ENCODE results near the gene AMBRA1.
A peak's percentile ranks its signal among the peaks of the same experiment; 100 is the strongest.

AMBRA1 gene

DNA sequence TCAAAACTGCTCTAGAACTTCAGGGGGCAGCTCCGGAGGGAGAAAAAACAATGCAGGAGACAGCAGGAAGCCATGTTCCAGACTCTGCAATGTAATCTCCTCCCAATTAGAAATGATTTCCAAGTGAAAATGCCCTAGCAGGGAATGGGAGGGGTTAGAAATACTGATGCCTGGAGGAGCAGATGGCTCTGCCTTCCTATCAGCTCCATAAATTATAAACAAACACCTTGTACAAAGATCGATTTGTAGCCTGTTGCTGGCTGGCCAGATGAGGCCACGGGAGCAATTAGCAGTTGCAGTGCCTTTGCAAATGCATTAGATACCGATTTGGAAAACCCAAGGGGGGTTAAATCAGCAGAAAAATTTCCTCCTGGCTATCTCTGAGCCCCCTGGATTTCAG, 155.6 kb downstream of the AMBRA1 start:
- DNase-seq (ENCODE audit: low read depth in 1 of 2, low spot score in 1 of 2), result no peak
- no peak for TF ChIP-seq JUND (IDR thresholded peaks at IDR 0.05; ENCODE audit: low read depth)
- in situ Hi-C loops (cut with HindIII; ENCODE audit: low pct_unique_long_range_greater_than_20kb, low sequenced_read_pairs), result no loop called here

DNA sequence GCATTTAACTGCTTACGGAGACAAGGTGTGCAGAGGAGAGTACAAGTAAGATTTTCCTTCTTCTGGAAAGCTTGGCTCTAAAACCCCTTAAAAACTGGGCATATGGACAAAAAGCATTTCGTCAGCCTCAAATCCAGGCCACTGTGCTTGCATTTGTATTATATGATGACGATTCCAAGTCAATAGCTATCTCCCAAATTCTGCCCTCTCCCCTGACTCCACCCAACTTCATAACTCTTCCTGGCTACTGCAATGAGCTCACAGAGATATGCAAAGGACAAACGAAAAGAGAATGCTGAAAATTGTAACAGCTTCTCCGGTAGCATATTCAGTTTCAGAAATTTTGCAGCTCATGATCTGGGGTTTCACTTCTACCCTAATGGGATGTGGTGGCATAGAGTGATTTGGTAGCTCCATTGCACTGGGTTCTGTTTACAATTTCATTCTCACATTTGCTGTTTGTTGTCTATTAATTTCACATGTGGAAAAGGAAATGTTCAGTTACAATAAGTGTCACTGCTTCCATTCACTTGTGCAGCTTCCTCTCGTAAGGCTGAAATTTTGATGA, 156.6 kb downstream of the AMBRA1 start:
- DNase-seq (ENCODE audit: low read depth in 1 of 2, low spot score in 1 of 2), result no peak
- TF ChIP-seq JUND (IDR thresholded peaks at IDR 0.05; ENCODE audit: low read depth), result no peak
- in situ Hi-C loops (cut with HindIII; ENCODE audit: low pct_unique_long_range_greater_than_20kb, low sequenced_read_pairs), result no loop called here

DNA sequence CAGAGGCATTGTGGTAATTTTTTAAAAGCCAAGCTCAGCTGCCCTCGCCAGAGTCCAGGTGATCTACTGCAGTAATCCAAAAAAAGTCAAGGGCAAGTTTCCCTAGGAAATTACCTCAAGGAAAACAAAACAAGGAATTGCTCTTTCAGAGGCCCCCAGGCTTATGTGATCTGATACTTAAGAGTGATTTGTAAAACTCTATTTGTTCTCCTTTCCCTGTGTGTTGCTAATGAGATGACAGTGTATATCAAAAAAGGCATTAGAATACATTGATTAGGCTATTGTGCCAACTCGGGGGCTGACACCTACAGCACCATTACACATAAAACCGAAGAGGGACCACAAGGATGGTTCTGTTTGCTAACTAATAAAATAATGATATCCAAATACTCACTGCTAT, 157.7 kb downstream of the AMBRA1 start:
- in situ Hi-C loops (cut with HindIII; ENCODE audit: low pct_unique_long_range_greater_than_20kb, low sequenced_read_pairs), result no loop called here
- no peak for TF ChIP-seq JUND (IDR thresholded peaks at IDR 0.05; ENCODE audit: low read depth)
- DNase-seq (ENCODE audit: low read depth in 1 of 2, low spot score in 1 of 2), result no peak

DNA sequence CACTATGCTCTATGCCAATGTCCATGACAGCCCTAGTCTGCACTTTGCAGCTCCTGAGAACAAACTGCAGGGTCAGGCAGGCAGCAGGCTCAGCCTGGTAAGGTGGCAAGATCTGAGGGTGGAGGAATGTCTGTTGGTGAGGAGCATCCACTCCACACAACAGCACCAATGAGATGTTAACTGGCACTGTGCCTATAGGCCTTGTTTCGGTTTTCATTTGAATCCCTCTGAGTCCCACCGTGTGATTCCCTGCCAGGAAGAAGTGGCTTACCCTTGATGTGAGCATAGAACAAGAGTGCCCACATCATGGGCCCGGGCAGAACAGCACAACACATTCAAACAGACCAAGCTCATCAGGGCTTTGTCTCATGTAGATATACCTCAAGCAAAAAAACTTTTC, 158.1 kb downstream of the AMBRA1 start:
- no peak for TF ChIP-seq JUND (IDR thresholded peaks at IDR 0.05; ENCODE audit: low read depth)
- DNase-seq (ENCODE audit: low read depth in 1 of 2, low spot score in 1 of 2), result no peak
- in situ Hi-C loops (cut with HindIII; ENCODE audit: low pct_unique_long_range_greater_than_20kb, low sequenced_read_pairs), result no loop called here

DNA sequence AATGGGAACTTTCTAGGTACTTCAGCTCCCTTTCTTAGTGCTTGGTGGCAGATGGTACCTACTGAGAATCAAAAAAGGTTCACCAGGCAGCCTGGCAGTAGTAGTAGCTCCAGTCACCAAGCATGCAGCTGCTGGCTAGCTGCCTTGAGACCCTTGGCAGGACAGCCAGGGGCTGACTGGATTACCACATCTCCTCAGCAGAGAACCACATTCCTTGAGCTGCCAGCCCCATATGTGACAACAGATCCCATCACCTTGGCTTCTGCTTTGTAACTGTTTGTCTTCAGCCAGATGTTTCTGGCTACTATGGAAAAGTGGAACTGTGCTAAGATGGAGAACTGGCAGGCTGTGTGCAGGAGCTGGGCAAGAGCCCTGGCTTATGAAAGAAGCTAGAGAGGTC, 162.6 kb downstream of the AMBRA1 start:
- DNase-seq (ENCODE audit: low read depth in 1 of 2, low spot score in 1 of 2), result no peak
- no peak for TF ChIP-seq JUND (IDR thresholded peaks at IDR 0.05; ENCODE audit: low read depth)
- in situ Hi-C loops (cut with HindIII; ENCODE audit: low pct_unique_long_range_greater_than_20kb, low sequenced_read_pairs), result no loop called here

DNA sequence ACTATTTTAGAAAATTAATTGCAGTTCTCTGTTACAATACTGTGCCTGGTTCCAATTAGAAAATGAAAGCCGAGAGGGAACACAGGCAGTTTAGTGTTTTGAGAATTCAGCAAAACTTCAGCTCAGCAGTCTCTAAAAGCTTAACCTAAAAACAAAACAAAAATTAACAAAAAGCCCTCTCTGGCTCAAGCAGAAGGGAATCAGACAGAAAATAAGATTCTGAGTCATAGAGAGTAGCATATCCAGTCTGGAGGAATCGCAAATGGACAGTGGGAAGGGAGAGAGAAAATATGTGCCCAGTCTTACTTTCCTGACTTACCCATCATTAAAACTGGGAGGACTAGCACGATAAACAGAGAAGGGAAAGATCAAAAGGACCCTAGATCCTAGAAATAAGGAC, 164.1 kb downstream of the AMBRA1 start:
- DNase-seq (ENCODE audit: low read depth in 1 of 2, low spot score in 1 of 2), result no peak
- TF ChIP-seq JUND (IDR thresholded peaks at IDR 0.05; ENCODE audit: low read depth), result no peak
- in situ Hi-C loops (cut with HindIII; ENCODE audit: low pct_unique_long_range_greater_than_20kb, low sequenced_read_pairs), result no loop called here

DNA sequence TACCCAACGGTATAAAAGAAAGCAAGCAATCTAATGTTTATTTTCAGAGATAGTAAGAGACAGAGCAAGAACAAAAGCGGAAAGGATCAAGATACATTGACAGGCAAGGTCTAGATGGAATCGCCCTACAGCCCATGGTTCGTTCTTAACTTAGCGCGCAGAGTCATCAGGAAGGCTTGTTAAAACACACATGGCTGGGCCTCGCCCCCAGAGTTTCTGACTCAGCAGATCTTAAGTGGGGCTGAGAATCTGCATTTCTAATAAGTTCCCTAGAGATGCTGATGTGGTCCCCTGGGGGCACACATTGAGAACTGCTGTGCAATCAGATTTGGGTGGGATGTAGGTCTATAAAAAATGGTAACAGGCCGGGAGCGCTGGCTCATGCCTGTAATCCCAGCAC, 166.5 kb downstream of the AMBRA1 start:
- in situ Hi-C loops (cut with HindIII; ENCODE audit: low pct_unique_long_range_greater_than_20kb, low sequenced_read_pairs), result no loop called here
- no peak for TF ChIP-seq JUND (IDR thresholded peaks at IDR 0.05; ENCODE audit: low read depth)
- DNase-seq (ENCODE audit: low read depth in 1 of 2, low spot score in 1 of 2), result no peak

DNA sequence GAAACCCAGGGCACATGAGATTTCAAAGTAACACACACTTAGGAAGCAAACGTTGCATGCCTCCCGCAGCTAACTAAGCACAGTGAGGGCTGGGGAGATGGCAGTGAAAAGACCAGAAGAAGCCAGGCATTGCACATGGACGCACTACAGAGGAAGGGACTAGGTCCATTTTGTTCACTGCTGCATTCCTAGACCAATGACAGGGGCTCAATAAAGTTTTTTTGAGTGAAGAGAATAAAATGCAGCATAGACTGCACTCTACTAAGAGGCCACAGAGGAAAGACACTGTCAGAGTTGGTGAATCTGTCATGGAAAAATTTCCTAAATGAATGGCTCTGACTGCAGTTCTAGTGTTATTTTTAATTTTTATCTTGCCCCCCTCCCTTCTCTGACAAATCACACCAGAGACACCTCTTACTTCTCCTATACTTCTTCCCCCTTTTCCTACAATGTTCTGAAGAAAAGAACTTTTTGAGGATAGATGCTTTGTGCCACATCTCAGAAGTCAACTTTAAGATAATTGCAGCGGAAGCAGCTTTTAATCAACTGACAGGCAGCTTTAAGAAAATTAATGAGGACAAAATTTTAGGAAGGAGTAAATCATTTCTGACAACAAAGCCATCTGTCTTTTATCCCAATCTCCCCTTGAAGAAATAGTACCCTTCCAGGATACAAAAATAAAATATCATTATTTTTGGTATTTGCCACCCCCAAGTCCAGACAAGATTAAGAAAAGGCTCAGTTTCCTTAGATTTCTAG, 167.4 kb downstream of the AMBRA1 start:
- no peak for DNase-seq (ENCODE audit: low read depth in 1 of 2, low spot score in 1 of 2)
- in situ Hi-C loops (cut with HindIII; ENCODE audit: low pct_unique_long_range_greater_than_20kb, low sequenced_read_pairs), result no loop called here
- no peak for TF ChIP-seq JUND (IDR thresholded peaks at IDR 0.05; ENCODE audit: low read depth)

DNA sequence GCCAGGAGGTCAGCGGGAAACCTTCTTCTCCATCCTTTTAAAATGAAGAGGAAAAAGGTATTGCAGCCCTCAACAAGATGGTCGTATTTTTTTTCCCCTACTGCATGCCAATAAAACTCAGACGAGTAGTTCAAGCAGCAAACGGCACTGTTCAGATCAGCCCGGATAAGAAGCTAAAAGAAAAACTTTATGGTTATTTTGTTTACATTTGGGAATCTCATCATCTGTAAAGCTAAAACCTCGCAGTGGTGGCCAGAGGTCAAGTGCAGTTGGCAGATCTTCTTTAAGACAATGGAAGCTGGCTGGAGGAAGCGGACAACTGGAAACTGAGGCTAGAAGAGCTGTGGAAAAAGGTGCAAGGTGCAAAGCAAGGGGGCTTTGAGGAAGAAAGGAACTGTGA, 171.2 kb downstream of the AMBRA1 start:
- TF ChIP-seq JUND (IDR thresholded peaks at IDR 0.05; ENCODE audit: low read depth), result no peak
- in situ Hi-C loops (cut with HindIII; ENCODE audit: low pct_unique_long_range_greater_than_20kb, low sequenced_read_pairs), result no loop called here
- DNase-seq (ENCODE audit: low read depth in 1 of 2, low spot score in 1 of 2), result peak in 1 of 2 experiments; percentile 20

DNA sequence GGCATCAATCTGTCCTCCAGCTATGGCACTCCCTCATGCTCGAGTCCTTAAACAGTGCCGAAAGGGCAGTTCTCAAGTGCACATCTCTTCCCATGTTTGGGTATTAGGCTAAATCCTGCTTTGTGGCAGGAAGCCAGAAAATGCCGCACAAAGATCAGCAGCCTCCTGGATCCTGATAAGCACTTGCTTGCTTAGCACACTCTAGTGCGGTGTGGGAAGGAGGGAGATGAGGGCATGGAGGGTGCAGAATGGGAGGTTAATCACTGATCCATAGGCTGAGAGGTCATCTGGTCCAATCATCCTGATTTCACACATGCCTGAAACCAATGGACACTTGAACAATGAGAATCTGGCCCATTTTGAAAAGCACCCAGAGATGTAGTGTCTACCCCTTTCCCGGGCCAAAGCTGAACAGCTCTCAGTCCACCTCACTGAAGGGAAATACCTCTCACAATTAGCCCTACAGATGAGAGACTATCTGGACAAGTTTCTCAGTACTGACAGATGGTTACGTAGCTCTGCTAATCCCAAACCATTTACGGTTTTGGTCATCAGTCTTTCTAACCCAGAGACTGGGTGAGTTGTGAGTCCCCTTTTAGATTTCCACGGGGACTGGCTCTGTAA, 172.5 kb downstream of the AMBRA1 start:
- TF ChIP-seq JUND (IDR thresholded peaks at IDR 0.05; ENCODE audit: low read depth), result no peak
- in situ Hi-C loops (cut with HindIII; ENCODE audit: low pct_unique_long_range_greater_than_20kb, low sequenced_read_pairs), result no loop called here
- DNase-seq (ENCODE audit: low read depth in 1 of 2, low spot score in 1 of 2), result no peak

DNA sequence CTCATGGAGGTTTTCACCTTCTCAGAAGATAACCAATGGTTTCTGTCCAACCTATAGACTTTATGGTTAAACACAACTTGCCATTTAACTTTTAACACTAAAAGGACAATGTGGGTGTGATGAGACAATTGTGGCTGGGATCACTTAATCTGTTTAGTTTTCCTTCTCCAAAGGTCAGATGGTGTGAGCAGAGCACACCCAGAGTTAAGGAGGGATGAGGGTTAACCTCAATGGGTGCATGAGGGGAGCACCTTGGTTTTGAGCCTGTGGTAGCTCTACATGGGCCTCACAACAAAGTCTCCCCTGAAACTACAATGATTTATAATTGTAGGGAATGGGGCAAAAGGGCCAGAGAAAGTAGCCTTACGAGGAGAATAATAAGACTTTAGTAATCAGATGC, 173.3 kb downstream of the AMBRA1 start:
- in situ Hi-C loops (cut with HindIII; ENCODE audit: low pct_unique_long_range_greater_than_20kb, low sequenced_read_pairs), result no loop called here
- no peak for DNase-seq (ENCODE audit: low read depth in 1 of 2, low spot score in 1 of 2)
- TF ChIP-seq JUND (IDR thresholded peaks at IDR 0.05; ENCODE audit: low read depth), result no peak

DNA sequence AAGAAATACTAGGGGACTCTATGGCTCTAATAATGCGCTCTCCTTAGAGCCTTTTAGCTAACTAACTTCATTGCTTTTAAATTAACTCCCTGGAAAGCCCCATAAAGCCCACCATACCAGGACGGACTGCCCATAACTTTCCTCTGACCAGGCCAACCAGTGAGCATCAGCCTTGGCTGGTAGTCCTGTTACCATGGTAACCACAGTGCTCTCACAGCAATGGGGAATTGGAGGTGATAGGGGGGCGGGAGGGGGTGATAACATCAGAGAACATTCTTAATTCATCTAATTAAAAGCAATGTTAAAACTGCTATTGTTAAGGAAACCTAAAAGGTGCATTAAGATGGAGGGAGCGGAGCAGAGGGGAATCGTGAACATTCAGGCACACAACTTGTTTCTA, 175.1 kb downstream of the AMBRA1 start:
- in situ Hi-C loops (cut with HindIII; ENCODE audit: low pct_unique_long_range_greater_than_20kb, low sequenced_read_pairs), result no loop called here
- no peak for TF ChIP-seq JUND (IDR thresholded peaks at IDR 0.05; ENCODE audit: low read depth)
- DNase-seq (ENCODE audit: low read depth in 1 of 2, low spot score in 1 of 2), result no peak

DNA sequence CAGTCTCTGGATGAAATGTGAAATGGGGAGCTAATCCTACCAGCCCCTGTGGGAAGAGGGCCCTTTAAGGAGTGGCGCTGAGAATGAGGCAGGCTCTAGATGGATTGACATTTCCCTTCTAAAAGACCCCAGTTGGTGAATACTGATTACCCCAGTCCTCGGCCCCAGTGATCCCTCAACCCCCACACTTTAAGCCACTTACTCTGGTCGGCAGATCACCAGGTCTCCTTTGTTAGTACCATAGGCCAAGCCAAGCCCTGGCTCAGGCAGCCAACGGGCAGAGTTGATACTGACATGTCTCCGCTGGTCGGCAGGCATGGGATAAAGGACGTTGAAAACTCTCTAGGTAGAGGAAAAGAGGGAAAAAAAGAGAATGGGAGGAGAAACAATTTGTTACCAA, 176.1 kb downstream of the AMBRA1 start:
- no peak for DNase-seq (ENCODE audit: low read depth in 1 of 2, low spot score in 1 of 2)
- TF ChIP-seq JUND (IDR thresholded peaks at IDR 0.05; ENCODE audit: low read depth), result no peak
- in situ Hi-C loops (cut with HindIII; ENCODE audit: low pct_unique_long_range_greater_than_20kb, low sequenced_read_pairs), result no loop called here

Data from T47D (cell line).